Activated T-helper 1 cell treated with anti-CD3 and anti-CD28 coated beads, Interleukin-2, amount 50 U/mL, for 16 hours (primary cell): ENCODE data around the gene HOXC11.

ENCODE experiments used
- DNase-seq, 2 donors: peaks; one replicate each; pipeline ENCODE4 v3.0.0-alpha.2; 2020; ENCODE audit warnings: low read depth in 1 of 2, low spot score in 1 of 2

HOXC11 gene

GRCh38 chr12:53972722-53973235, at the start of gene HOXC11:
TSS of gene HOXC11 (plus strand) at chr12:53973126. CDS start at chr12:53973242, 116 bp downstream.
- DNase-seq: no peak

GRCh38 chr12:53924521-53925405, 48.2 kb upstream of the HOXC11 start:
- no peak for DNase-seq

DNA sequence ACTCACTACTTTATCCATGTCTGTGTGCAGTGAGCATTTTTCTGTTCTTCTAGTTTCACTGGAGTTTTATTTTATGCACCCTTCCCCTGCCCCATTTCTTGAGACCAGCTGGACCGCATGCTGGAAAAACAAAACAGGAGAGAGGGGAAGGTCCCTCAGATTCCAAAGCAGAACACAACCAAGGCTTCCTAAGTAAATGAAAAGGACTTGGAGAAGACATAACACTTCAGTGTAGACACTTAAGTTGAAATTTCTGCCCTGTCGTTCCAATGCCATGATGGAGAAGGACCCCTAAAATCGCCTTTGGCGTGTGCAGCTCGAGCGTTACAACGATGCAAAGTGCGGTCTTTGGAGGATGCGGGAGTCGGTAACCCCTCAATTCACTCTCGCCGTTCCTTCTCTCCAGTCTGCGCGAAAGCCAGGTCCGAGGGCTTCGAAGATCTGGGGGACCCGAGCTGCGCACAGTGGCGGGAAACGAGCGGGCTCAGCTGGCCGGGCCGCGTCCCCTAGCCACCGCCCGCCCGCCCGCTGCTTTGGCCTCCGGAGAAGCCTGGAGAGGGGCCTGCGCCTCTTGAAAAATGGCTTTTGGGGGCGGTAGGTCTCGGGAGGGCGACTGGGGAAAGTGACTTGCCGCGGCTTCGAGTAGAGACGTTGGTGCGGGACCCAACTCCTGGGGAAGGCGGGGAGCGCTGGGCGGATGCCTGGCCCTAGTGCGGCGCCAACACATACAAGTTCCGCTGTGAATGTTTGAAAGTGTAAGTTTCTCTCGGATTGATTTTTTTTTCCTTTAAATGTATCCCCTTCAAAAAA, 45.5 kb upstream of the HOXC11 start:
- DNase-seq: no peak

DNA sequence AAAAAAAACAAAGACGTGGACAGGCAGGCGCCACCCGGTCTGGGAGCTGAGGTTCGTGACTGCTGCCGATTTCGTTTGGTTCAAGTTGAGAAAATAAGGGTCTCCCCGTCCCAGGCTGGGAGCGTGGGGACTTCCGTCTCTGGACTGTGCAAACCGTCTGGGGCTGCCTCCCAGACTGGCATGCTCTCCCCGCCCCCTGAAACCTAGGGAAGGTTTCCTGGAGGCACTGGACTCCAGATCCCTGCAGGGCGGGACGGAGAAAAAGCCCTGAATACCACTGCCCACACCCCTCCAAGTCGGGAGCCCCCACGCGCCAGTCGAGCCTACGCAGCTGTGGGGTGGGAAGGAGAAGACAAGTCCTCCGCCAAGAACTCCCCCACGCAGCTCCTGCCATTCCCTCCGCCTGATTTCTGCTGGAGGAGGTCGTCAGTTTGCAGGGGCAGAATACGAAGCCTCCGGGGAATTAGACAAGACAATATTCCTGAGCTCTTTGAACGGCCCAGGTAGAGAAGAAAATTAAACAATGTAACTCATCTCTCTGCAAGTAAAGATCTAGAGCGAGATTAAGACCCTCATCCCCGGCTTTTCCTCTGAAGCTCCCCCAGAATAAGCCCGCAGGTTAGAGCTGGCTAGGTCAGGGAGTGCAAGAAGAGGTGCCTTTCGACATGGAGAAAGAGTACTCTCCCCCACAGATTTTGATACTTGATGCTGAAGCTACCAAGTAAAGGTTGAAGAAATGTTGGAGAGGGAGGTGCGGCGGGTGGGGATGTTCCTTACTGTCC, 44.7 kb upstream of the HOXC11 start:
- no peak for DNase-seq

DNA sequence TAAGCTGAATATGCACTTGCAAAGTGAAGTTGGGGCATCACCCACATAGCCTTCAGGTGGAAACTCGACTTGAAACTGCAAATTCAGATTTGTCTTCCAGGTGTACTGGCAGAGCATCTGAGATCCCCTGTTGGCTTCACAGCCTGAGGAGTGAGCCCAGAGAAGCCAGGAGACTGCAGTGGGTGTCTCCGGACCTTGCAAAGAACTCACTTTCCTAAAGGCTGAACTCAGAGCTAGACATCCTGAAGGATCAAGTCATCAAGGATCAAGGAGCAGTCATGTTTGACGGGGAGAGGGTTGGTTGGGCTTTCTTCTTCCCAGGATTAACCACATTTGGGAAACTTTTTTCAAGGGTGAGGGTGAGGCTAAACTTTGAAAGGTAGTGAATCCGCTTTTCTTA, 43.4 kb upstream of the HOXC11 start:
- DNase-seq: no peak

- DNase-seq: no peak
Measured at GRCh38 chr12:53930591-53931255, 42.2 kb upstream of the HOXC11 start.

DNA sequence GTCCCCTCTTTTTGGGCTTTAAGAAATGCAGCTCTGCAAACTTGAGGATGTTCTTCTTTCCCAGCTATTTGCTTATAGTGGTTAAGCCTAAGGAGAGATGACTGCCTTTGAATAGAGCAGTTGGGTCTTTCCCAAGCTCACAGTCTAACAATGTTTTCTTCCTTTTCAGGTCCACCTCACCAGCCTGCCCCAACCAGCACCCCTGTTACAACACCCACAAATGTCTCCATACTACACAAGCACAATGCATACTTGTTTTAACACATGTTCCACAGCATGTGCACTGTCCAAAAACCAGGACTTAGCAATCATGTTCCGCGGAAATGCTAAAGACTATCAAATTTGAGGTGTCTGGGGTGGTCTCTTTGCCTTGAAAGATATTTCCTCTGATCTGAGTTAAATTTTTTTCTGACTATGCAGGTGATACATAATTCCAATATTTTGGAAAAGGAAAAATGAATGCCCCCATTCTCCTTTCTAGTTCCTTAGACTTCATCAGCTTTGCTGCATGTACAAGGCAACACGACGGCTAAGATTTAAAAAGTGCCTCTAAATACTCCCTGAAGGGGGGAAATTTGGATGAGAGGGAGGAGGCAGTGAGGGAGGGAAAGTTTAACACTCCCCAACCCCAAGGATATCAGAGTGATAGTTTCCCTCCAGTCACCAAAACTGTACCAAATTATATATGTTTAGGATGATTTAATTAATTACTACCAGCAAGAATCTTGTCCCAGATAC, 40.9 kb upstream of the HOXC11 start:
- no peak for DNase-seq

DNA sequence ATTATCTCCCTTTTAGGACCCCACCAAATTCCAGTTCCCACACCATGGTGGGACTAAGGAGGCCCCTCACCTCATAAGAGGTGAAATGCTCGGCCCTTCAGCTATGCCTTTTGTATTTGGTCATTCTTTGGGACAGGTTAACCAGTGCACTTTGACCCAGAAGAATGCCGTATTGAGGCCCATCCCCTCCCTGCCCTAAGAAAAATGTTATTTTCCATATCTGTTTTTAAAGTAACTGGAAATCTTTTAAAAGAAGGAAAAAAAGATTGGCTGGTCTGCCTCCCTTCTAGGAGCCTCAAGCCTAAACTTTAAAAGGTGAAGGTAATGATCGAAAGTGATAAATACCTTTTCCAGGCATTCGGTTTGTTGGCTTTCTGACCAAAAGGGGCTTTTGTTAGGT, 40.0 kb upstream of the HOXC11 start:
- DNase-seq: no peak

DNA sequence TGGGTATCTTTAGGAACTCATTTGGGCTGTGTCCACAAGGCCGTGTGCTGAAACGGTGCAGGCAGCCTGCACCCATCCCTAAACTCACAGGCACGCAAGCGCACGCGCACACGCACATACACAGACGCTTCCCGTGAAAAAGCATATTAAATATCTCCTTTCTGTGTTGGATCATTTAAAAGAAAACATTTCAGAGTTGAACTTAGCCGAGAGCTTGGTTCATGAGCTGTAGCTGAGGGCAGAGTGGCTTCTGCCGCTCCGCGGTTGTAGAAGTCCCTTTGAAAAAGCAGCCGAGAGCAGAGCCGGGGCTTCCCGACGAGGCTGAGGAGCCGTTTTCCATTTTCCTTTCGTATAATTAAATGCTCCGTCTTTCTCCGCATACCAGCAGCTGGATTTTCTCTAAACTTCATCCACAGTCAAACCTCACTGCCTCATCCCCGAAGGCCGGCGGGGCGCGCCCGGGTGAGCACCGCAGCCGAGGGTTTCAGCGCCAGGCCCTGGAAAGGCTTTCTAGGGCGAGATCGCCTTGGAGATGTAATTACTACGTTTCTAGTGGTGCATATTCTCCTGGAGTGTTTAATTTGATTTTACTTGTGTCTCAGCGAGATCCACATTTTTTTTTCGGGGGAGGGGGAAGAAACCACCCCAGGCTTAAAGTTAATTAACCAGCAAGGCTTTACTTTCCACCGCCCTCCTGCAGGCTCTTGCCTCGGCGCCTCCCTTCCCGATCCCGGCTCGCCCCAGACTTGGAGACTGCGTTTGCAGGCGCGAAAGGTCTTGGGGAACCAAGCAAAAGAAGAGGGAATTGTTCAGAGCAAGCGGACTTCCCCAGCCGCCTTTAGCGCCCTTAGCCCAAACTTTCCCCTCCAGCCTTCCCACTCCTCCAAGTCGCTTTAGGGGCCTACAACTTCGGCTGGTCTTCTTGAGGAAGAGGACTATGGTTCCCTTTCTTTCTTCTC, 37.3 kb upstream of the HOXC11 start:
- DNase-seq: no peak

DNA sequence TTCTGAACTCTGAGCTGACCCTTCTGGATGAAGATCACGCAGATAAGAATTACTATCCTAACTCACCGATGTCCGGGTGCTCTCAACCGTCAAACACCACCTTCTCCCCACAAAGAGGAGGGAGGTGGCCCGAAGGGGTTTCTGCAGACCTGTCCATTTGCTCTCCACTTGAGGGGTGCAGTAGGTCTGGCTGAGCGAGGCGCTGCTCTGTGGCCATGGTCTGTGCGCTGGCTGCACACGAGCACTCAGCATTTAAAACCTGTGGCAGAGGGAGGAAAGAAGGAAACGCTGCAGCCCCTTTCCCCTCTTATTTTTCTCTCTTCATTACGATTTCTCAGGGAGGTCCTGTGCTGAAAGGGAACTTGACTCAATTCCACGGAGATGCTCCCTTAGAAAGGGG, 35.8 kb upstream of the HOXC11 start:
- no peak for DNase-seq

DNA sequence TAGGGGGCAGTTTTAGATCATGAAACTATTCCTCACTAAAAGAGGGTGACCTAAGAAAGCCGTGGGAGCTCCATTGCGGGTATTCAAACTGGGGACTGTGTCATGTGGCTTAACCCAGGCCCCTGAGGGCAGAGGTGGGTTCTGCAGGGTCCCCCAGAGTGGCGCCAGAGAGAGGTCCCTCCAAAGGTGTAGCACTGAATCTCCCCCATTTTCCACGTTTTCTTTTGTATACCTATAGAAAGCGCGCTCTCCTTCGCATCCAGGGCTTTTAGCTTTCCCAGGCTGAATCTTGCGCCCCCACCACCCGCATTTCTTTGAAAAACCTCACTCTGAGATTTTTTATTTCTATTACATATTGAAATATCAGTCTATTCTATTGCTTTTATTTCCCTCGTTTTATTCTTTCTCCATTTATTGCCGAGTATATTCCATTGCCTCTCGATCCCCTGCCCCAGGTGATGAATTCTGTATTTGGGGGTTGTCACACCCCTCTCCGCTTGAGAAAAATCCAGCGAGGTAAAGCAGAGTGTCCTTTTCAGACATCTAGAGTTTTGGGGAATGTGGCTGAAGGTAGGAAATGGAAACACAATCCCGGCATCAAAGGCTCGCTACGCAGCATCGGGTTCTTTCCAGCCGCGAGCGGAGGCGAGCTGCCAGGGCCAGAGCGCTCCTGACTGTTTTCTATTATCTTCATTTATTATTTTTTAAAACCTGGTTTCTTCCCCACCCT, 35.2 kb upstream of the HOXC11 start:
- DNase-seq: no peak

DNA sequence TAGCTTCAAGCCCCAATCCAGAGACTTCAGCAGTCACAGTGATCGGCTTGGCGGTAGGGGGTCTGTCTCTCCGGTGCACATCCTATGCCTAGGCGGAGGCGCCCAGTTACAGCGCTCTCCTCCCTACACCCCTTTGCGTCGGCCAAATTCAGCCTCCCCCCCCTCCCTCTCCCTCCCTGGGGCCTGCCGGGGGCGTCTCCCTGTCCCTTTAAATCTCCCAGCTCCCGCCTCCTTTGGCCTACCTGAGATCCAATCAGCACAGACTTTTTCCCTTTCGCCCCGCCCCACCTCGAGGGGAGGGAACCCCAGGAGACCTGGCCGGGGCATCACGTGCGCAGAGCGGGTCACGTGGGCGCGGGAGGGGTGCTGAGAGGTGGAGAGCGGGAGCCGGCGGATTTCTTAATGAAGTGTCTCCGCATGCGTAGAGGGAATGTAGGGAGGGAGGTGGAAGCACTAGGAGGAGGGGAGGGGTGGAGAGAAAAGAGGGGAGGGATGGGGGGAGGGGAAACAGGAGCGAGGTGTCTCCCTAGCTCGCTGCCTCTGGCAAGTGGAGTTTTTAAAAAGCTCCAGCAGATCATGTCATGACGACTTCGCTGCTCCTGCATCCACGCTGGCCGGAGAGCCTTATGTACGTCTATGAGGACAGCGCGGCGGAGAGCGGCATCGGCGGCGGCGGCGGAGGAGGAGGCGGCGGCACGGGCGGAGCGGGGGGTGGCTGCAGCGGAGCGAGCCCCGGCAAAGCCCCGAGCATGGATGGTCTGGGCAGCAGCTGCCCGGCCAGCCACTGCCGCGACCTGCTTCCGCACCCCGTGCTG, 34.4 kb upstream of the HOXC11 start, which contains the start of gene HOXC13:
HOXC13 (plus strand) TSS at position 506 of the 815 bp plus-strand sequence; CDS start at position 582, 76 bp downstream.
- DNase-seq: no peak

- DNase-seq: no peak
Measured at GRCh38 chr12:53939141-53940108, 33.5 kb upstream of the HOXC11 start.

DNA sequence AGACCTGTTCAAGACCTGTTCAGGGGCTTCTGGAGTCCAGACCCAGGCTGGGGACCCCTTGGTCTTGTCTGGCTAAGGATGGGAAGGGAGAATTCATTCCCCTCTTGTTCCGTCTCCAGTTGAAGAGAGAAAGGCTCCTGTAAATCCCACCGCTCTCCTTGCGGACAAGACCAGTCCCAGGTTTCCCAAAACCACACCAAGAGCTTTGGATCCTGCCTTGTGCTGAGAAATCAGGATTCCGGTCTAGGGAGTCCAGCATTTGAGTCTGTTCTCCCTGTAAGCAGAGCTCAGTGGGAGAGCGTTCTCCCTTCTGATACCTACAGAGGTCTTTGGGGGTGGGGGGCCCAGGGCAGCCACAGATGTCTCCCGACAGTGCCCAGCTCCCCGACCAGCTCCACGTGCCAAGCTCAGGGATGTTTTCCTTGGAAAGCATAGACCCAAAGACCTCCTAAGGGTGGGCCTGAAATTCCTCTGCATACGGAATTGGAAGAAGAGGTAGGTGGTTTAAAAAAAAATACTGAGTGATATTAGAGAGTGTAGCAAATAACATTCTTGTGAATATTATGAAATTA, 32.4 kb upstream of the HOXC11 start:
- DNase-seq: no peak

DNA sequence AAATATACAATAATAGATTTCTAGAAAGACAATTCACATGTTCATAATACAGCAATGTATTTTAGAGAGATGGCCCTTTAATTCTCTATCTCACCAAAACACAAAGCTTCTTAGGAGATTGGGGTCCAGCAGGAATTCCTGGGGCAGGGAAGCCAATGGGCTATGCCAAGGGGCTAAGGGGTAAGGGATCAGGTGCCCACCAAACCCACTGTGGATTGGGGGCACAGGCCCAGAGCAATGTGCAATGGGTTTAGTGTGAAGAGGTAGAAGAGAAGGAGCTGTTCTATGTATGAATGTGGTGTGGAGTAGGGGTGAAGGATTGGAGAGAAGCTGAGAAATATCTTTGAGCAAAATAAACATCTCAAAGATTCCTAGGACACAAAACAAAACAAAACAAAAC, 31.7 kb upstream of the HOXC11 start:
- no peak for DNase-seq

GRCh38 chr12:53941750-53942149, 31.2 kb upstream of the HOXC11 start:
- no peak for DNase-seq
